ENCODE results near the gene CEP192. TPM values are rescaled to one million over a fixed set of nuclear protein-coding genes. Genes with fewer than 3 reads are reported as not detected.

CEP192 gene
- total and polyA plus RNA-seq, 10 of the 15 experiments (the other 5 are each of a cell fraction or from before 2014, with no cell fraction given): 15.4 to 58.2 (median 29.6) TPM

GRCh38 chr18:12948050-12948804 is 42.9 kb upstream of the CEP192 start:
- peak overlapping the region; percentile 87 for H3K27ac ChIP-seq (ENCODE audit: control insufficient read depth, insufficient read depth)
- intact Hi-C loops (cut with micrococcal nuclease; ENCODE audit: unreplicated experiment) (loop anchor here (5.0 to 10.0 kb wide), 4 partner anchors 61 to 571 kb away; partner anchors contain the start of gene AFG3L2), in situ Hi-C loops (cut with MboI) (loop anchor here (5.0 kb wide), 1 partner anchor 571 kb away; the partner anchor contains the start of gene AFG3L2)
- BruUV-seq (replicated peaks): no TSS peak
- H3K9me3 ChIP-seq (replicated peaks; ENCODE audit: control insufficient read depth, insufficient read depth, low read length): no peaks in the 10 kb centered on the region; the same call in 2 of the 3 replicates
- H3K27me3 ChIP-seq (replicated peaks in 1 of 2; ENCODE audit: control insufficient read depth in 2 of 2, insufficient read depth in 2 of 2, low read length in 1 of 2): no peaks in the 10 kb centered on the region
- peak overlapping the region; percentile 86 for H2AFZ ChIP-seq (ENCODE audit: control insufficient read depth, low read depth, low read length)
- FAIRE-seq (no peak), DNase-seq (ENCODE audit: low read depth, low spot score) (peak; percentile 78), ATAC-seq (peak; percentile 85)
- no peaks in the 10 kb centered on the region for H4K20me1 ChIP-seq (ENCODE audit: control insufficient read depth, insufficient read depth)
- POLR2A ChIA-PET: interaction anchor here (0.7 to 1.4 kb wide), 5 partner anchors 40 to 62 kb away, joined by 3 to 11 read pairs (median 4); no protein-coding TSS in a partner anchor
- peak overlapping the region; percentile 75 for H3K4me3 ChIP-seq
- H3K9ac ChIP-seq (ENCODE audit: control insufficient read depth, insufficient read depth, low read length): peak overlapping the region; percentile 76
- H3K4me1 ChIP-seq (ENCODE audit: control insufficient read depth, insufficient read depth, low read length): peaks cover 4% of the 10 kb centered on the region; the same call in 1 of the 2 replicates
- WGBS (ENCODE audit: insufficient coverage, insufficient replicate concordance, low lambda C conversion rate, missing lambda C conversion rate): 3% methylated on average over 61 of the region's 81 CpGs
- CTCF ChIA-PET: no interaction called here
- peak overlapping the region; percentile 86 for H3K4me2 ChIP-seq (ENCODE audit: control insufficient read depth, insufficient read depth)
- H3K36me3 ChIP-seq (ENCODE audit: control insufficient read depth in 2 of 2, insufficient read depth in 2 of 2, low read length in 1 of 2): peaks cover 0 to 2% of the 10 kb centered on the region in 2 experiments; a peak in 2 of 4 replicates
- SMC1A ChIA-PET (ENCODE audit: uncharacterized antibody, unreplicated experiment): interaction anchor here (0.5 kb wide), 1 partner anchor 63 kb away, joined by 3 read pairs; no protein-coding TSS in a partner anchor
- RAD21 ChIA-PET (ENCODE audit: unreplicated experiment): interaction anchor here (0.7 to 1.8 kb wide), 2 partner anchors 41 to 63 kb away, joined by 3 to 5 read pairs; no protein-coding TSS in a partner anchor
- peaks cover 31% of the 10 kb centered on the region for H3K79me2 ChIP-seq (ENCODE audit: control insufficient read depth, insufficient read depth, low read length)
- TF ChIP-seq BMI1 (IDR thresholded peaks at IDR 0.05; ENCODE audit: borderline replicate concordance) (no peak), ZNF217 (IDR thresholded peaks at IDR 0.05) (0 out of 2 replicates have a peak, but pooled peaks have one; percentile 62), RAD21 (IDR thresholded peaks at IDR 0.05; ENCODE audit: insufficient read depth, low read depth, low read length) (no peak), SMC3 (IDR thresholded peaks at IDR 0.05; ENCODE audit: borderline replicate concordance, low read length) (no peak), IRF5 (IDR thresholded peaks at IDR 0.05; ENCODE audit: borderline replicate concordance) (0 out of 2 replicates have a peak, but pooled peaks have one; percentile 20), ETV6 (conservative IDR thresholded peaks at IDR 0.05 in 1 of 2, IDR thresholded peaks at IDR 0.05 in 1 of 2; ENCODE audit: borderline replicate concordance in 1 of 2, low read depth in 1 of 2) (peak in 1 of 2 experiments; percentile 72; a peak in 2 of 4 replicates), KLF5 (IDR thresholded peaks at IDR 0.05; ENCODE audit: partially characterized antibody) (peak; percentile 90), PAX5 (IDR thresholded peaks at IDR 0.05; ENCODE audit: borderline replicate concordance, low read depth, low read length) (peak; percentile 70; the same call in 1 of the 2 replicates), ZNF274 (IDR thresholded peaks at IDR 0.05; ENCODE audit: insufficient read depth, insufficient read length) (no peak), SMAD5 (IDR thresholded peaks at IDR 0.05; ENCODE audit: low read depth) (peak; percentile 78), CHD4 (IDR thresholded peaks at IDR 0.05) (no peak), TBL1XR1 (IDR thresholded peaks at IDR 0.05; ENCODE audit: low read depth, low read length) (0 out of 2 replicates have a peak, but pooled peaks have one; percentile 25), SMARCA5 (IDR thresholded peaks at IDR 0.05) (0 out of 2 replicates have a peak, but pooled peaks have one; percentile 47), MTA2 (IDR thresholded peaks at IDR 0.05; ENCODE audit: low read depth) (no peak), MAX (IDR thresholded peaks at IDR 0.05; ENCODE audit: low read depth, low read length) (peak; percentile 92), DPF2 (IDR thresholded peaks at IDR 0.05) (peak; percentile 91), USF2 (IDR thresholded peaks at IDR 0.05; ENCODE audit: borderline replicate concordance, low read depth, low read length) (peak; percentile 61)
- TF ChIP-seq, protein P1, sequence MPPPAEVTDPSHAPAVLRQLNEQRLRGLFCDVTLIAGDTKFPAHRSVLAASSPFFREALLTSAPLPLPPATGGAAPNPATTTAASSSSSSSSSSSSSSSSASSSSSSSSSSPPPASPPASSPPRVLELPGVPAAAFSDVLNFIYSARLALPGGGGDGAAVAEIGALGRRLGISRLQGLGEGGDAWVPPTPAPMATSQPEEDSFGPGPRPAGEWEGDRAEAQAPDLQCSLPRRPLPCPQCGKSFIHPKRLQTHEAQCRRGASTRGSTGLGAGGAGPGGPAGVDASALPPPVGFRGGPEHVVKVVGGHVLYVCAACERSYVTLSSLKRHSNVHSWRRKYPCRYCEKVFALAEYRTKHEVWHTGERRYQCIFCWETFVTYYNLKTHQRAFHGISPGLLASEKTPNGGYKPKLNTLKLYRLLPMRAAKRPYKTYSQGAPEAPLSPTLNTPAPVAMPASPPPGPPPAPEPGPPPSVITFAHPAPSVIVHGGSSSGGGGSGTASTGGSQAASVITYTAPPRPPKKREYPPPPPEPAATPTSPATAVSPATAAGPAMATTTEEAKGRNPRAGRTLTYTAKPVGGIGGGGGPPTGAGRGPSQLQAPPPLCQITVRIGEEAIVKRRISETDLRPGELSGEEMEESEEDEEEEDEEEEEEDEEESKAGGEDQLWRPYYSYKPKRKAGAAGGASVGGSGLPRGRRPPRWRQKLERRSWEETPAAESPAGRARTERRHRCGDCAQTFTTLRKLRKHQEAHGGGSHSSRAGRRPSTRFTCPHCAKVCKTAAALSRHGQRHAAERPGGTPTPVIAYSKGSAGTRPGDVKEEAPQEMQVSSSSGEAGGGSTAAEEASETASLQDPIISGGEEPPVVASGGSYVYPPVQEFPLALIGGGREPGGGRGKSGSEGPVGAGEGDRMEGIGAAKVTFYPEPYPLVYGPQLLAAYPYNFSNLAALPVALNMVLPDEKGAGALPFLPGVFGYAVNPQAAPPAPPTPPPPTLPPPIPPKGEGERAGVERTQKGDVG (CRISPR knock-in tag; IDR thresholded peaks at IDR 0.05): no peak
